Stimulated activated naive CD4-positive, alpha-beta T cell treated with Interleukin-2 at 50 U/mL for 16 hours (primary cell): ENCODE measurements around the gene TNNC1.

ENCODE experiments used
- DNase-seq: peaks from one replicate; lab custom pipeline; 2025; lab: John Stamatoyannopoulos, UW

Gene TNNC1

DNA sequence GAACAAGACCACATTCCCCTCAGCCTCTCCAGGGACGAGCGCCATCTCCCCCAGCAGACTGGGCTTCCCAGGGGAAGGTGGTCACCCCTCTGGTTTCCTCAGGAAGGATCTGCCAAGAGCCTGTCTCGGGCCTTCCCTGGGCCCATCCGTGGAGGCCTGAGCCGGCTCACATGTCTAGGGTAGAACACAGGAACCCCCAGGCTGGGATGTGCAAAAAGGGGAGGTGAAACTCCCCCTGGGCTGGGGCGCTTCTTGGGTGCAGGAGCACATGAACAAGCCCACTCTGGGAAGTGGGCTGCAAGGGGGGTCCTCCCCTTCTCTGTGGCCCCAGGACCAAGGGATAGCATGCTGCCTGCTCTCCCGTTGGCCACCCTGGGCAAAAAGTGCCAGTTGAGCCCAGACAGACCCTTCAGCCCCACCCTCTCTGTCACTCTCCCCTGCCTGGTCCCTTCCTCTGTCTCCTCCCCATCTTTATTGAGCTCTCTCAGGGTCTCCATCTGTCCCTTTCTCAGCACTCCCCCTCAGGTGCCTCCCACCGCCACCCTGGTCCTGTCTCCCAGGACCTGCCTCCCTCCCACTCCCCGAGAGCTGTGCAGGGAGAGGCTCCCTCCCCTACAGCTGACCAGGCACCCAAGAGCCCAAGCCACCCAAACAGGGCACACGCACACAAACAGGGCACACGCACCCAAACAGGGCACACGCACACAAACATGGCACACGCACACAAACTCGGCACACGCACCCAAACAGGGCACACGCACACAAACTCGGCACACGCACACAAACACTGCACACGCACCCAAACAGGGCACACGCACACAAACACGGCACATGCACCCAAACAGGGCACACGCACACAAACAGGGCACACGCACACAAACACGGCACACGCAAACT lies 9.8 kb downstream of the TNNC1 start:
- no peak for DNase-seq

DNA sequence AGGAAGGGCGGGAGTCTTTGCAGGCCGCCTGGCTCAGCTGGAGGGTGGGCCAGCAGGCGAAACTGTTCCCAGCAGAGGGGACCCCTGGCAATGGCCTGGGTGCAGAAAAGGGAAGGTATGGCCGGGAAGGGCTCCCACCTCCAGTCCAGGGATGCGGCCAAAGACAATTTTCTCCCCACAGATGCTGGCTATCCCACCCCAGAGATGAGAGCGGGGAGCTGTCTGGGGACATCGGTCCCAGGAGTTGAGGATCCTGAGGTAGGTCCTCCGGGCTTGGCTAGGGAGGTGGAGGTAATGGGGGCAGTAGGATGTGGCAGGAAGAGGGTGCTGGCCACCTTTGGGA lies 10.6 kb downstream of the TNNC1 start:
- no peak for DNase-seq

DNA sequence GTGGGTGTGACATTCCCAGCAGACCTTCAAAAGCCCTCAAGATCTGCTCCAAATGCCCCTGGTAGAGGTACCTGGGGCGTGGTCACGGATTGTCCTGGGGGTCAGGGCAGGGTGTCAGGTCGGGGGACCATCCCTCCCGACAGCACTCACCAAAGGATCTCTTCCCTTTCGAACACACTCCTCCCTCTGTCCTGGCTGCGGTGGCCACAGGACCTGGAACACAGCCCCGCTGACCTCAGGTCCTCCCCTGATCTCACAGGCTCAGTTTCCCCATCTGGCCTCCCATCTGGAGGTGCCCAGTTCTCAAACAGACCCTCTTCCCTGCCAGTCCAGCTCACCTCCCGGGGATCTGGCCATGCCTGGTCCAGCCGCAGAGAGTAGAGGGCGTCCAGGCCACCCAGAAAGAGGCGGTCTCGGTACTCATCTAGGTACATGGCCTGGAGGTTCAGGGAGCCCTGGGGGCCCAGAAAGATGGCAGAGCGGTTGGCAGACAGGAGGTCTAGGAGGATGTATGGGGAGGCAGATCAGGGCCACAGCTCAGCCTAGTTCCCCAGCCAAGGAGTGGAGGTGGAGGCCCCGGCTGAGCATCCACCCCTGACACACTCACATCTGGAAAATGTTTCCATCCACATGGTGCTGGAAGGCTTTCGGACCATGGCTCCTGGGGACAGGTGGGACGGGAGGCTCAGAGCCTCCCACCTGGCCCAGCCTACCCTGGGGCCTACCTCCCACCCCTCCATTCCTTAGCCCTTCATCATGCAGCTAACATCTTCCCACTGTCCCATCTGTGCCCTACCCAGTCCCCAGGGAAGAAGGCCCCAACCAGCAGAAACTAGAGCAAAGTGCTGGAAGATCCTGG lies 11.2 kb downstream of the TNNC1 start:
- DNase-seq: no peak

DNA sequence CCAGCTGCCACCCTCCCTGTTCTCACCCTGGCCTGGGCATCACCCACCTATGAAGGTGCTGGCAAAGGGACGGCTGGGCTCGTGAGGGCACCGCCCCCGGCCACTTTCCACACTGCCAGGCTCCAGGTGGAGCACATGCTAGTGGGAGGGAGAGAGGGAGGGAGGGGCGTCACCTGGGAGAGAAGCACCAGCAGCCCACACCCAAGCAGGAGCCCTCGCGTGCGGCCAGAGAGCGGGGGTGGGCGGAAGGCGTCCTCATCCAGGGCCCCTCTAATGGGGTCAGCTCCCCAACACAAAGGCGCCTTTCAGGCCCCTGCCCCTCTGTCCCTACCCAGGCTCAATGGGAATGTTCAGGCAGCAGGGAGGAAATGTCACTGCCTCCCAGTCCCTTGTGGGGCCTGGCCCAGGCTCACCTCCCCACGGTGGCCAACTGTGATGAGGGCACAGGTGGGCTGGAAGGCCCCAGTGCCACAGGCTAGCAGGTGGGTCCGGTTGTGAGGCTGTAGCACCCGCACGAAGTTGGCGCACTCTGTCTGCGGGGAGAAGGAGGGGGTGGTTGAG lies 12.0 kb downstream of the TNNC1 start:
- no peak for DNase-seq

DNA sequence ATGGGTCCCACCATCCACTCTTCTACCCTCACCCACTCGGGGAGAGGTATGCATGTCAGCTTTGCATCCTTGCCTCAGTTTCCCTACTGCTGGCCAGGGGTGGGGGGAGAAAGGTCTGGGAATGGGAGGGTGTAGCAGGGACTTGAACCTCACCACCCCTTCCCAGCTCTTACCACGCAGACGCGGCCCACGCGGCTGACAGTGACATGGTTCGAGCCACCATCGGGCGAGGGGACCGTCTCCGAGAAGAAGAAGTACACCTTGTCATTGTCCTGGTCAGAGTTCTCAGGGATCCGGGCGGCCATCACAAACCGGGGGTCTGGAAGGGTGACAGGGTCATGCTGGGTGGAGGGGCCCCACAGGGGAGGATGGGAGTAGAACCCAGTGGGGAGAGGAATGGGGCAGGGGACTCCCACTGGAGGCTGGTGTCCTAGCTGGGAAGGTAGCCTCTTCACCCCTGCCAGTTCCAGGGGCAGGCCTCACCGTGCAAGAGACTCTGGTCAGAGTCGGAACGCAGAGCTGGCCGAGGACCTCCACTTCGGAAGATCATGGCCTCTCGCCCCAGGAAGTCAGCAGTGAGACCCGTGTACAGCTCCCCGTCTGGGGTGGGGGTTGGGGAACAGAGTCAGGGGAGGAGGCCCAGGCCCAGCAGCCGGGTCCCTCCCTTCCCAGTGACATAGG lies 12.6 kb downstream of the TNNC1 start:
- no peak for DNase-seq

DNA sequence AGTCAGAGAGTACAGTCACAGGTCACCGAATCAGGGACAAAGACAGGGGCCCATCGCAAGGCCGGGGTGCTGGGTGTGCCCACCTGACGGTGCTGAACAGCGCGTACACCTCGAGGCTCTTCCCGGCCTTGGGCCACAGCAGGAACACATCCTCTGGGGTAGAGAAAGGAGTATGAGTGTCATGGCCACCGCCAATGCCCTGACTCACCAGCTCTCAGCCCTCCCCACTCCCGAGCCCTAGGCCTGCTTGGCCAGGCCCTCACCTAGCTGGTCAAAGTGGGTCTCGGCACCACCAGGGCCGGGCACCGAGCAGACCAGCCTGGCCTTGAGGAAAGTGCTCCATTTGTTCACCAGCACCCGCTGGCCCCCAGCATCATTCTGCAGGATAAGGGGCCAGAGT lies 13.2 kb downstream of the TNNC1 start:
- DNase-seq: no peak

DNA sequence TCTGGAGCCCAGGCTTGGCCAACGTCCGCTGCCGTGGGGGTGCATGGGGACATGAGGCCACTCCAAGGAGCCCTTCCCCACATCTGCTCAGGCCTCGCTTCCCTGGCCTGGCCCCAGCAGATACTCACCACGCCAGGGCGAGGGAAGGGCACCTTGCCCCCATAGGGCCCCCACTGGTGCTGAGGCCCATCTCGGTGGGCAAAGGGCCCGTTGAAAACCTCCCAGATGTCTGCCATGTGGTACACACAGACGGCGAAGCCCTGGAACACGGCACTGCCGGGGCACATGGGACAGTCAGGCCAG lies 13.6 kb downstream of the TNNC1 start:
- DNase-seq: no peak

DNA sequence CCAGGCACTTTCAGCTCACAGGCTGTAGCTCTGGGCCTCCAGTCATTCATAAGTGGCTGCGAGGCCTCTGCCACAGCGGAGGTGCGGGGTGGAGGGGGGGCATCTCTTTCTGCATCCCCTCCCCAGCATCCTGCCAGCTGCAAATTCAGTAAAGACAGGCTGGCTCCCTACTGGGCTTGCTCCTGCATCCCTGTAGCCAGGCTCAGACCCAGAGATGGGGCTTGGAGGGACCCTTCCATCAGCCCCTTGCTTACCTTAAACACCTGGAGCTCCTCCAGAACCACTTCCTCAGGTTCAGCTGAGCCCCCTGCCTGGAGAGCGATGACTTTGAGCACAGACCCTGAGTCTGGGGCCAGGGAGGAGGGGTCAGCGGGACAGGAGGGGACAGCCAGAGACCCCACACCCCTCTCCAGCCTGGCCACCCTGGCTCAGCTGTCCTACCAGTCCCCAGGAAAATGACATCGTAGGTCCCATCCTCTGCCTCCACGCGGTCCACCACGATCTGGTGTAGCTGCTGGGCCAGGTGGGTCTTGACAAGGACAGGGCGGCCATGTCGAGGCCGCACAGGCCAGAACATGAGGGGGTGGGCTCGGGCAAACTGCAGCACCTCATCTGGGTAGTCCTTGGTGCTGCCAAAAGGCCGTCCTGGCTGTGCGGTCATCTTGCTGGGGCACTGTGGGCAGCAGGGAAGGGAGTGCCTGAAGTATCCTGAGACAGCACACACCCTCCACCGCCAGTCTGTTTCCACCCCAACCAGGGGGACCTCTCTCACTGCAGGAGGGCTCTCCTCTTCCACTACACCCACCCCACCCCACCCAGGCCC lies 14.2 kb downstream of the TNNC1 start:
- no peak for DNase-seq

DNA sequence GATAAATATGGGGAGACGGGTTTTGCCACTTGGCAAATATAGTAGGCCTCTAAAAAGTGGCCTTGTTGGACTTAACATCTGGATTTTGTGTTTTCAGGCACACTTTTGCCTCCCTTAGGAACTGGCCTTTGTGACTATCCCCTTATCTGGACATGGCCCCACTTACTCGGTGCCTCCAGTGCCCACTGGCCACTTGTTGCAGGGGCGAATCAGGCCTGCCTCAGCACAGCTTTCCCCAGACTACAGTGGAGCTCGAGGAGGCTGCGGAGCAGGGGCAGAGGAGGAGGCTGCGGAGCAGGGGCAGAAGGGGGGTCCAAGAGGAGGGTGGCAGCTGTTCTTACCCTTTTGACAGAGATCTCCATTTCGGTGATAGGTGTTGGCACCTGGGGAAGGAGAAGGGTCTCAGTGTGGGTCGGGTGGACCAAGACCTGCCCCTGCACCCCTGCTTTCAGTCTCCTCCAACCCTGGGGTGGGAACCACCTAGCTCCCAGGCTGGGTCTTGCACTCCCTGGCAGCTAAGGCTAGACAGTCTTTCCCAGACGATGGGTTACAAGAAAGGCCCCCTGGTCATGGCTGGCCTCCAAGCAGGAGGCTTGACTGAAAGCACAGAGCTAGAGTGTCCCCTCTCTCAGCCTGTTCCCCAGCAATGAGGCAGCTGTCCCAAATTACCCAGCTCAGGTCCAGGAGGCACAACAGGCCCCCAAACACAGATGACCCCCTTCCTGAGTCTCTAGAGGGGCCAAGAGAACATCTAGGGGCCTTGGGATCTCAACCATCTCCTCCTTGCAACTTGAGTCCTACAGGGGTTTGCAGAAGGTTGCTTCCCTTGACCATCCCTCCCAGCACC lies 15.0 kb downstream of the TNNC1 start:
- DNase-seq: no peak

DNA sequence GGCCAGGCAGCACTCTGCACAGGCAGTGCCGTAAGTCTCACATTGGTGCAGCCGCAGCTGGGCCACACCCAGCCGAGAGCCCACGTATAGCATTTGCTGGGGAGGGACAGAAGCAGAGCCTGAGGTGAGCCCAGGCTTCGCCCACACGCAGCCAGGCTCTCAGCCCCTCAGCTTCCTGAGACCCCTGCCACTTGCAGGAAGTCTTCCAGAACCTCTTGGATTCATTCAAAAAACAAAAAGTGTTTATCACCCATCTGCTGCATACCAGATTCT lies 15.8 kb downstream of the TNNC1 start:
- DNase-seq: no peak

DNA sequence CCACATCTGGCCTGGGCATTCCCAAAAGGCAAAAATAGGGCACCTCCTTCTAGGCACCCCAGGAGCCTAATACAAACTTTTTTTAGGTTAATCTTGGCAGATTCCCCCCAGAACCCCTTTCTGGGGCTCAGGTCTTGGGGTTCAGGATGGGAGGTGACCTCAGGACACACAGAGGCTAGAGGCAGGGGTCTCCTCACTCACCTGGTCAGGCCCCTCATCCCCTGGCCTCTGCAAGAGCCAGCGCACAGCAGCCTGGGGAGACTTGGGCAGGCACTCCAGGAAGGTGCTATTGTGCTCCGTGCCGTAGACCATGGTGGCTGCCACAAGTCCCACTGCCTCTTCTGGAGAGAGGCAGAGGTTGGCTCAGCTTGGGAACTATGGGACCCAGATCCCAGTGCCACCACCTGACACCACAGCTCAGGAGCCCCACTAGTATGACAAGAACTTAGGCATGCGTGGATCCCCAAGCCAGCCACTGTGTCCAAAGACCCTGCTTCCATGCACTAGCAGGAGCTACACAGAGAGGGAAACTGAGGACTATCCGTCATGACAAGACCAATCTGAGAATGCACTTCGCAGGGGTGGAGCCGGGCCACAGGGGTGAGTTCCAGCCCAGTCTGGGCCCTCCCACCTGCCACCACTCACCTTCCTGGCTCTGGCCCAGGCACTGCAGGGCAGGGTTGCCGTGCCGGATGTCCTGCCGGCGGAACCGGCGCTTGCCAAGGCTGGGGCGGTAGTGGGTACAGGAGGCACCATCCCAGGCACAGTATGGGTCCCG lies 16.3 kb downstream of the TNNC1 start:
- no peak for DNase-seq

DNA sequence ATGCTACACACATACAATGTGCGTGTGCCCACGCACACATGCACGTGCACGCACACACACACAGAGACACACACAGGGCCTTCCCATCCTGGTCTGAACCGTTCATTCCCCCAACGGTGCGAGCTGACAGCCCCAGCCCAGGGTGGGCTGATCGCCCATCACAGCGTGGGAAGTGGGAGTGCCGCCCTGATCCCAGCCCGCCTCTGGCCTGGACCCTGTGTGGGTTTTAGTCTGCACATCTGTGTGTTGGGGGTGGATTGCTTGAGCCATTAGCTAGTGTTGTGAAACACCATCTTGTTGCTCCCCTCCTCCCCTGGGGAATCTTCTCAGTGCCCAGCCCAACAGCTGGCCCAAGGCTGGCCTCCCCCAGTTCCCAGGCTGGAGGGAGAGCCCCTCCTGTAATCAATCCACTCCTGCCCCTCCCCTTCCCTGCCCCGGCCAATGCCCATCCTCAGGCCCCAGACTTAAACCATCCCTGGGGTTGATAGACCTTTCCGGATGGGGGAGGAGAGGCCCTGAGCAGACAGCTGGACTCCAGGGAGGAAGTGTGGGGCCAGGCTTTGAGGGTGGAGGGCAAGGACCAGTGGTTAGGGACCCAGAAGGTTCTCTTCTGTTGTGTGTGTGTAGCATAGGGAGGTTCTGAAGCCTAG lies 17.2 kb downstream of the TNNC1 start:
- no peak for DNase-seq

DNA sequence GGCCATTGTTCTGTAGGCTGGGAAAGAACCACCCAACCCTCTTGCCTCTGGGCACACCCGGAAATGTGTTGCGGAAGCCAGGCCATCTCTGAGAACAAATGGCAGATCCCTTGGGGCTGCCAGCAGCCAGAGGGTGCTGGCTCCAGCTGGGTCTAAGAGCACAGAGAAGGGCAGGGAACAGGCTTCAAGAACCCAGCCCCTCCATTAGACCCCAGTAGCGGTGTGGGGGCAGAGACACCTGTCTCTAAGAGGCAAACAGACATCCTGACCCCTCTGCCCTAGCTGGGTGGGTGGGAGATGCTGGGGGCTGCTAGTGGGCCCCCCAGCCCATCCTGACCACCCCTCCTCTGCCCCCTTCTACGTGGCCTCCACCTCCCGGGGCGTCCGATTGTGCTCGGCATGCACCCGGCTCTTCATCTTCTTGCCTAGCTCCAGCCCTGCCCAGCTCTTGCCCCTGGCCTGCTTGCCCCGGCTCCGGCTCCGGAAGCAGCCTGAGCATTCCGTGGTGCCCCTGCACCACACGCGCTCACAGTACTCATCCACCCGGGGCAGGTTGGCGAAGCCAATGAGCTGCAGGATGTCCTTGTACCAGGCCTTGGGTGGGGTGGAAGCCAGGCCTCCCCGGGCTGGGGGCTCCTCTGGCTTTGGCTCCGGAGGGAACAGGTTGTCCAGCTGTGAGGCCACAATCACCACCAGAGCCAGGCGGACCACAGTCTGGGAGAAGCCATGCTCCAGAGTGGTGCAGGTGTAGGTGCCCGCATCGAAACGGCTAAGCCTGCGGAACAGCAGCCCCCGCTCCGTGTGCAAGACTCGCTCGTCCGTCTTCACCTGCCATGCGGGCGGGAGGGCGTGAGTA lies 18.4 kb downstream of the TNNC1 start:
- DNase-seq: no peak

DNA sequence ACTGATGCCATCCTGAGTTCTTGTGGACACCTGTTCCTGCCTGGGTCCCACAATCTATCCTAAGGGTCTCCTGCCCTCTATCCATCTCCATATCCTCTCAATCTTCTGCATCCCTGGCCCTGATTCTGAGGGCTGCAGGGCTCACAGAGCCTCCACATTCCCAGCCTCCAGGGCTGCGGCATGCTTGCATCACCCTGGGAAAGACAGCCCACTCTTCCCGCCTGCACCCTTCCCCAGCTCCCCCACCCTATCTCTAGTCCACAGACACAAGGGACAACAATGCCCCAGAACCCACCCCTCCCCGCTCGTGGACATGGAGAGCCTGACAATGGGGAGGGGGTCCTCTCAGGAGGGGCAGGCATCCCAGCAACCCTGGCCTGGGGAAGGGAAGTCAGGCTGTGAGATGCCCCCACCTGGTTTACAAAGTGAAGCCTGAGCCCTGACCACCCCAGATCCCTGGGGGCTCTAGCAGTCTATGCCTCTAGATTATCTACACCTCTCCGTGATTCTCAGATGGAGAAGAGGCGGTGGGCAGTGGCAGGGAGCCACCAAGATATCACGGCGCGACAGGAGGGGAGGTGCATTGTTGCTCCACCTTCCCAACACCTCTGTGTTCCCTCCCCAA lies 19.2 kb downstream of the TNNC1 start:
- no peak for DNase-seq

DNA sequence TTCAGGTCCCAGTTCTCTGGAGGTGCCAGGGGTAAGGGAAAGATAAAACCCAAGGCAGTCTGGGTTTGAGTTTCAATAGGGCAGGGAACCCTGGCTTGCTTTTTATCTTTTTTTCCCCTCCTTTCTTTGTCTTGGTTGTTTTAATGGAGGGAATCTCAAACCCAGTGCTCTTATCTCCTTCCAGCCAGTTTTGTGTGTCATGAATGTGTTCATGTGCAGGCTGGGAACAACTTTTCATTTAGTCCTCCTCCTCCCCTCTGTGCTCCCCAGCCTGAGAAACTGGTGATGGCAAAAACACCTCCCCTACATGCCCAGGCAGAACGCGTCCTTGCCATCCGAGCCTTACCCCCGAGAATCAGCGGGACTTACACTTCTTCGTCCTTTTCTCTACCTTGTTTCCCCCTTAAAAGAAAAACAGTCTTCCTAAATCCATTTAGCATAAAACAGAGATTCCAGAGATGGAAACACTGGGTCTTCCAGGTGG lies 19.8 kb downstream of the TNNC1 start:
- DNase-seq: no peak

DNA sequence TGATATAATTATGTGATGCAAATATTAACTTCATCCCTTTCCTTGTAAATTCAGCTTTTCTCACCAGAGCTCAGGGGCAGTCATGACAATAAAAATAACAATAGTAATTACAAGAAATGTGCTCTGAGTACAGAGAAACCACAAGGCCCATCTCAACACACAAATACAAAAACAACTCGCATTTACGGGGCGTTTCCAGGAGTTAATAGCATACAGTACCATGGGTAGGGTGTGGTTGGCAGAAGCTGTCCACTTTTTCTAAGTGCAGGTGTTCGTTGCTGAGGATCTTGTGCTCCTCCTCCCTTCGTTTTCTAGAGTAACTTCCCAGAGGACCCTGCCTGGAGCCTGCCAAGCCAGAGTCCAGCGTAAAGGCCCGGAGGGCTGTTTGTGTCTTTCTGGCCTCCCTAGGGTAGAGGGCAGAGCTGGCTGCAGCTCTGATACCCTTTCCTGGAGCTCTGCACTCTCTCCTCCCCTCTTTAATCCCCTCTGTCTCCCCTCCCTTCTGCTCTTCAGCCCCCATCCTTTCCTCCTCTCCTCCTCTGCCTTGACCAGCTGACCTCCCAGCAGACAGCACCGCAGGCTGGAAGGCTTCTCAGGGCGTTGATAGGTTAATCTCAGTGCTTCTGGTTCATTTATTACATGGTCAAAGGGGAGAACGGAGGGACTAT lies 20.4 kb downstream of the TNNC1 start:
- no peak for DNase-seq

DNA sequence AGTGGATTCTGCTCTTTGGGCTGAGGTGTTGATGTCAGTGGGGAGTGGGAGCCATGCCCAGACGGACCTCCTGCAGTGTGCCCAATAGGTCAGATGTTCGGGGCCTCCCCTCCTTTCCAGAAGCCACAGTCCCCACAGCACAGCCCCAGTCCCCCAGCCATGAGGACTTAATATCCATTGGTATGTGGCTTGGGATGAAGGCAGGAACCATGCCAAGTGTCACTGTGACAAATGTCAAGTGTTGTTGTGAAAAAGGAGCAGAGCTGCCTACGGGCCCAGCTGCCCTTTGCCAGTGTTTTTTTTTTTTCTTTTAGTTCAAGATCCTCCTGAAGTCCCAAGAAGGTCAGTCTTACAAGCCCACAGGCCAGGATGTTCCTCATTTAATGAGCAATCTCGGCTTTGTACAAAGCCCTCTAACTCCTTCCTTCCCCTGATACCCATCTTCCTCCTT lies 21.1 kb downstream of the TNNC1 start:
- DNase-seq: no peak
